IPS DF 4.7 (cell line): ENCODE results near the gene C1QTNF12.

Experiments
- DNase-seq: peaks from one replicate; pipeline ENCODE4 v3.0.0-alpha.2; 2013; ENCODE audit warnings: low spot score; ENCODE audit errors: extremely low read depth

C1QTNF12 gene

GRCh38 chr1:1281533-1282321, 35.2 kb upstream of the C1QTNF12 start:
- no peak for DNase-seq

GRCh38 chr1:1280782-1281481, 34.4 kb upstream of the C1QTNF12 start:
- DNase-seq: no peak

- no peak for DNase-seq
Observed at GRCh38 chr1:1279028-1279427, 32.5 kb upstream of the C1QTNF12 start.

GRCh38 chr1:1278620-1279019, 32.1 kb upstream of the C1QTNF12 start:
- no peak for DNase-seq

- DNase-seq: no peak
Observed at GRCh38 chr1:1275836-1276235, 29.3 kb upstream of the C1QTNF12 start.

- no peak for DNase-seq
Observed at GRCh38 chr1:1274931-1275431, 28.5 kb upstream of the C1QTNF12 start.

- DNase-seq: no peak
Observed at GRCh38 chr1:1274299-1274930, 27.9 kb upstream of the C1QTNF12 start.

GRCh38 chr1:1273512-1274298, 27.2 kb upstream of the C1QTNF12 start, which contains the start of gene UBE2J2:
TSS of gene UBE2J2 (minus strand) at chr1:1273854. CDS start at chr1:1267992, 5,862 bp downstream.
- no peak for DNase-seq

- DNase-seq: no peak
Observed at GRCh38 chr1:1273209-1273511, 26.6 kb upstream of the C1QTNF12 start.

- no peak for DNase-seq
Observed at GRCh38 chr1:1272341-1273208, 26.1 kb upstream of the C1QTNF12 start.

GRCh38 chr1:1270813-1271212, 24.3 kb upstream of the C1QTNF12 start:
- DNase-seq: no peak

GRCh38 chr1:1268284-1268682, 21.8 kb upstream of the C1QTNF12 start:
- DNase-seq: no peak

GRCh38 chr1:1267488-1268283, 21.2 kb upstream of the C1QTNF12 start:
- DNase-seq: no peak

GRCh38 chr1:1264868-1265272, 18.3 kb upstream of the C1QTNF12 start:
- no peak for DNase-seq

- DNase-seq: no peak
Observed at GRCh38 chr1:1264026-1264425, 17.5 kb upstream of the C1QTNF12 start.

- DNase-seq: no peak
Observed at GRCh38 chr1:1262758-1263157, 16.2 kb upstream of the C1QTNF12 start.

GRCh38 chr1:1262071-1262470, 15.5 kb upstream of the C1QTNF12 start:
- no peak for DNase-seq

GRCh38 chr1:1260843-1261560, 14.5 kb upstream of the C1QTNF12 start:
- no peak for DNase-seq
